SJSA1 (cell line): ENCODE data around the gene IFT122. TPM values are rescaled to one million over a fixed set of nuclear protein-coding genes. Genes with fewer than 3 reads are reported as not detected.

Experiments used
- DNase-seq, 2 experiments: peaks; one replicate each; pipeline ENCODE4 v3.0.0-alpha.2; 2015 to 2020; ENCODE audit warnings: low spot score in 2 of 2, low read depth in 1 of 2
- H3K27ac ChIP-seq: fragments of 250-450 bp; sonication (Bioruptor Pico); 2 replicates; pipeline ENCODE4 v1.5.1; 2020; ENCODE audit warnings: mild to moderate bottlenecking, moderate library complexity
- H3K27me3 ChIP-seq: fragments of 250-450 bp; sonication (Bioruptor Pico); replicated peaks from 2 replicates; pipeline ENCODE4 v1.5.1; 2020; ENCODE audit warnings: mild to moderate bottlenecking, moderate library complexity
- H3K36me3 ChIP-seq: fragments of 250-450 bp; sonication (Bioruptor Pico); 2 replicates; pipeline ENCODE4 v1.5.1; 2020; ENCODE audit warnings: mild to moderate bottlenecking
- H3K4me1 ChIP-seq: fragments of 250-450 bp; sonication (Bioruptor Pico); replicated peaks from 2 replicates; pipeline ENCODE4 v1.6.1; 2021; ENCODE audit warnings: mild to moderate bottlenecking
- H3K4me3 ChIP-seq: fragments of 250-450 bp; sonication (Bioruptor Pico); 2 replicates; pipeline ENCODE4 v1.5.1; 2020; ENCODE audit warnings: mild to moderate bottlenecking
- H3K9me3 ChIP-seq: fragments of 250-450 bp; sonication (Bioruptor Pico); replicated peaks from 2 replicates; pipeline ENCODE4 v1.5.1; 2020; ENCODE audit warnings: mild to moderate bottlenecking
- total RNA-seq: library from RNA; depleted of rRNA; stranded (reverse); fragments of >200 nt; shearing (Covaris generic); gene quantifications from 2 replicates; pipeline ENCODE4 v1.2.3, GENCODE V29; 2014

The IFT122 gene
- total RNA-seq, 1 experiment from 2014 or later, result 13.3 TPM

DNA sequence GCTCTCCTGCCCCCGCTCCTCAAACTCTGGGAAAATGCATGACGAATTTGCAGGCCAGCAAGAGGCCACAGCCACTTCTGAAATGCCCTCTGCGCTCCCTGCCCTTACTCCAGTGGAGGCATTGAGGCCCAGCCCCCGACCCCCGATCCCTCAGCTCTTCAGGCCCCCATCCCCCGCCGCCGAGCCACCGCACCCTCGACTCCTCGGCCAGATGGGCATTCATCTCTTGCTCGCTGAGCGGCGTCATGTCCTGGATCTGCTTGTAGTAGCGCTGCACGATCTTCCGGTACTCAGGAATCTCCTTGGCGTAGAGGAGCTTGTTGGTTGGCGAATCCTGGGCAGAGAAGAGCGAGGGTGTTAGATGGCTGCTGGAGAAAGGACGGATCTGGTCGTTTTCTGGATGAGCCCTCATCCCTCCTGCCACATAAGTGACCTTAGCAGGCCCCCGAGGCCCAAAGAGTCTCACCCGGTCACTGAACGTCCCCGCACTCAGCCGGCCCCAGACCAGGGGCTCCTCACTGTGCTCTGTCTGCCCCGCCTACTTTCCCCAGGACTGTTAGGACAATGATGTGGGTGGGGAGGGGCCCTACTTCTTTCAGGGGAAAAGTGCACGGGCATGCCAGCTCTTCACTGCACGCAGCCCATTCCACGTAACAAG lies 117.0 kb downstream of the IFT122 start:
- Histone ChIP-seq H3K27ac (no peak overlapping the region), H3K9me3 (no peaks in the 10 kb centered on the region), H3K36me3 (peaks cover 61% of the 10 kb centered on the region), H3K4me3 (no peak overlapping the region), H3K4me1 (peaks cover 76% of the 10 kb centered on the region), H3K27me3 (no peaks in the 10 kb centered on the region)
- no peak for DNase-seq

DNA sequence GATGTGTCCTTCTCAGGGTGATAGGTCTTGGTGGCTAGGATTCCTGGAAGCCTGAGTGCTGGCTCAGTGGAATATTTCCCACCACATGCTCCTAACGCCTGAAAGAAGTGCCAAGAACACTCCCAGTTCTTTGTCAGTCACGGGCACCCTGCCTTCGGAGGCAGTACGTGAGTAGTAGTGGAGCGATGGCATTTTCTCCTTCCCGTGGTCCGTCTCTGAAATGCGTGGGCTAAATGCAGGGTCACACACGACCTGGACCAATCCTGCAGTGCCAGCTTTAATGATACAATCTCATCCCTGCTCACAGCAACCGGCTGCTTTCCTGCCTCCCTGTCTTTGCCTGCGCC lies 117.5 kb downstream of the IFT122 start:
- peaks cover 66% of the 10 kb centered on the region for H3K36me3 ChIP-seq
- no peak for DNase-seq
- H3K4me3 ChIP-seq, result no peak overlapping the region
- no peaks in the 10 kb centered on the region for H3K9me3 ChIP-seq
- peaks cover 81% of the 10 kb centered on the region for H3K4me1 ChIP-seq
- no peak overlapping the region for H3K27ac ChIP-seq
- no peaks in the 10 kb centered on the region for H3K27me3 ChIP-seq

DNA sequence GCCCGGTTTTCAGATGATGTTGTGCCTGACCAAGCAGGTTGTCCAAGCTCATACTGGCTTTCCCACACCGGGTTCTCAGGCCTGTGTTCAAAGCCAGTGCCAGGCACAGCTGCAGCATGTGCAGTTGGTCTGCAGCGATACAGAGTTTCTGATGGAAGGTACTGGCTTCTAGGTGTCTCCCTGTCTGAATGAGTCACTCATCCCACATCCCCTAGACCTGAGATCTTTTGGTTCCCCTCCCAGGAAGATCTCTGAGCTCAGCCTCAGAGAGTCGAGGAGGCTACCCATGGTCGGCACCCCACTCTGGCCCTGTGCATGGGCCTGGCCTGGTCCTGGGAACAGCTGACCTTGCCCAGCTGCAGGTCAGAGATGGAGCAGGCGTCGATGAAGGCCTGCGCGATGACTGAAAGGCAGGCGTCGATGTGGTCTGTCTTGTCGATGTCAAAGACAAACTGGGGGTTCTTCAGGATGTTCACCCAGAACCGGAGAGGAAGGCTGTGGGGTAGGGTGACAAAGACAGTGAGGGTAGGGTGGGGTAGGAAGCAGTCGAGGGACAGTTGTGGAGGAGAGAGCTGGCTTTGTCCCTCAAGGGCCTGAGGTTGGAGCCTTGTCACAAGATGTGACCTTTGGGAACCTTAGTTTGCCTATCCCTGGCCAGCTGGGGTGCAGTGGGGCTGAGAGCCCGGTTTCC lies 118.2 kb downstream of the IFT122 start:
- peaks cover 73% of the 10 kb centered on the region for H3K36me3 ChIP-seq
- peak overlapping the region; percentile 22; the same call in 1 of the 2 replicates for H3K27ac ChIP-seq
- H3K4me3 ChIP-seq, result no peak overlapping the region
- DNase-seq, result no peak
- H3K4me1 ChIP-seq, result peaks cover 82% of the 10 kb centered on the region
- H3K9me3 ChIP-seq, result no peaks in the 10 kb centered on the region
- H3K27me3 ChIP-seq, result no peaks in the 10 kb centered on the region

DNA sequence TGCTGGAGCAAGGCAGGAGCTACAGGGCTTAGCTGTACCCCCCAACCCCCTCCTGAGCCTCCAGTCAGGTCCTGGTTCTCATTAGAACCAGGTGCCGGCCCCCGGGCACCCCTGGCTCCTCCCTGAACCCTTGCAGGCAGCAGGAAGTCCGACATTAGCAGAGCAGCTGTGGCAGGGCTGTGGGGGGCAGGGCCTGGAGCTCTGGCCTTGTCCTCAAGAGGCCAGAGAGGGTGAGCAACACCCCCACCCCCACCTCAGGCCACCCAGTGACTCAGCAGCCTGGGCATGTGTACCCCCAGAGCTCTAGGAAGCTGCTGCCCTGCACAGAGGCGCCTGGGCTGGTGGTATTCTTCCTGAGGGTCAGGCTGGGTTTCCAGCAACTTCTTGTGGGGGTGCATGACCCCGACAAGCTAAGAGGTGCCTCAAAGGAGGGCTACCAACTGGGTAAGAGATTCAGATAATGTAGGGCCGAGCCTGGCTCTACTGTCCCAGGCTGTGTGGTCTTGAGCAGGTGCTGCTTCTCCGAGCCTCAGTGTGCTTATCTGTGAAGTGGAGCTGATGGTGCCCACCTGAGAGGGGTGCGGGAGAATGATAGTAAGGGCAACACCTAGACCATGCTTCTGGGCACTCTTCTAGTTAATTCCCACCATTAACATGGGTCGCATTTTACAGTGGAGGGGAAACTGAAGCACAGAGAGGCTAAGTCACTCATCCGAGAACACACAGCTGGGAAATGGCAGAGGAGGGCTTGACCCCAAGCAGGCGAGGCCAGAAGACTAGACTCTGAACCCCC lies 118.9 kb downstream of the IFT122 start:
- peaks cover 77% of the 10 kb centered on the region for H3K36me3 ChIP-seq
- peak; percentile 83 to 90 for DNase-seq
- no peak overlapping the region for H3K4me3 ChIP-seq
- peak overlapping the region; percentile 39 for H3K27ac ChIP-seq
- peaks cover 81% of the 10 kb centered on the region for H3K4me1 ChIP-seq
- no peaks in the 10 kb centered on the region for H3K27me3 ChIP-seq
- H3K9me3 ChIP-seq, result no peaks in the 10 kb centered on the region

DNA sequence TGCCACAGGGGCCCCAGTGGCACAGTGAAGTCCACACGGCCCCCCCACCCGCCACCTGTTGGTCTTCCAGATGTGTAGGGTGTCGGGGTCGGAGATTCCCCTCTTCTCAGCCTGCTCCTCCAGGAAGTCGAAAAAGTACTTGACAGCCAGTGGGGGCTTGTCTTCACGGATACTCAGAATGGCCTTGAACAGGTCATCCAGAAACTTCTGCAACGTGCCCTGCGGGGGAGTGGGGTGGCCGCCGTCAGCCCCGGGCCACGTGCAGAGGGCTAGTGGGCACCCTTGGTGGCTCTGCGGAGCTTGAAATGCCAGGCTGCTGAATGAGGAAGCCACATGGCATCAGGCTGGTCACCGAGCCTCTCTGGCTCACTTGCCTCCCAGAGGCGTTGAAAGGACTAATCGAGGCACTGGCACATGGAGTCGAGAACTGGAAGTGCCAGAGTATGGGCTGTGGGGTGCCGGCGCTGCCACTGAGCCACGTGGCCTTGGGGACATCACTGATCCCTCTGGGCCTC lies 119.6 kb downstream of the IFT122 start:
- H3K4me1 ChIP-seq, result peaks cover 74% of the 10 kb centered on the region
- H3K9me3 ChIP-seq, result no peaks in the 10 kb centered on the region
- peak overlapping the region; percentile 39 for H3K27ac ChIP-seq
- H3K36me3 ChIP-seq, result peaks cover 79% of the 10 kb centered on the region
- peak in 1 of 2 experiments; percentile 12 for DNase-seq
- H3K27me3 ChIP-seq, result no peaks in the 10 kb centered on the region
- H3K4me3 ChIP-seq, result peak overlapping the region; percentile 28

DNA sequence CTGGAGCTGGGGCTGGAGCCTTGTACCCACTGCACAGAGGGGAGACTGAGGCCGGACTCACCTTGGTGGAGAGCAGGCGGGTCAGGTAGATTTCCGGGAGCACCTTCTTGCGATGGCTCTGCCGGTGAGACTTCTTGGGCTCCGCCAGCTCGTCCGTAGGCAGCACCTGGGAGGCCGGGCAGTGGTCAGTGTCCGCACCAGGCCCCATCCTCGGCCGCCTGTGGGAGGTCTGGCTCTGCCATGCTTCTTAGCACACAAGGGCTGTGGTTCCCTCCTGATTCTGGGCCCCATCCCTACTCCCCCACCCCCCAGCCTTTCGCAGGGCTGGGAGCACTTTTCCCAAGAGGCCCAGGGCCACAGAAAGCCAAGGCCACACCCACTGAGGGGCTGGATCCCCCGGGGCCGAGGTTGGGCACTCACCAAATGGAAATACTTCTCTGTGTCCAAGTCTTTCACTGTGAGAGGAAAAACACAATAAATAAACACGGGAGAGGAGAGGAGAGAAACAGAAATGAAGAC lies 120.3 kb downstream of the IFT122 start:
- Histone ChIP-seq H3K4me1 (peaks cover 67% of the 10 kb centered on the region), H3K27me3 (no peaks in the 10 kb centered on the region), H3K4me3 (peak overlapping the region; percentile 28), H3K9me3 (no peaks in the 10 kb centered on the region), H3K27ac (peak overlapping the region; percentile 55), H3K36me3 (peaks cover 82% of the 10 kb centered on the region)
- peak; percentile 88 to 92 for DNase-seq

DNA sequence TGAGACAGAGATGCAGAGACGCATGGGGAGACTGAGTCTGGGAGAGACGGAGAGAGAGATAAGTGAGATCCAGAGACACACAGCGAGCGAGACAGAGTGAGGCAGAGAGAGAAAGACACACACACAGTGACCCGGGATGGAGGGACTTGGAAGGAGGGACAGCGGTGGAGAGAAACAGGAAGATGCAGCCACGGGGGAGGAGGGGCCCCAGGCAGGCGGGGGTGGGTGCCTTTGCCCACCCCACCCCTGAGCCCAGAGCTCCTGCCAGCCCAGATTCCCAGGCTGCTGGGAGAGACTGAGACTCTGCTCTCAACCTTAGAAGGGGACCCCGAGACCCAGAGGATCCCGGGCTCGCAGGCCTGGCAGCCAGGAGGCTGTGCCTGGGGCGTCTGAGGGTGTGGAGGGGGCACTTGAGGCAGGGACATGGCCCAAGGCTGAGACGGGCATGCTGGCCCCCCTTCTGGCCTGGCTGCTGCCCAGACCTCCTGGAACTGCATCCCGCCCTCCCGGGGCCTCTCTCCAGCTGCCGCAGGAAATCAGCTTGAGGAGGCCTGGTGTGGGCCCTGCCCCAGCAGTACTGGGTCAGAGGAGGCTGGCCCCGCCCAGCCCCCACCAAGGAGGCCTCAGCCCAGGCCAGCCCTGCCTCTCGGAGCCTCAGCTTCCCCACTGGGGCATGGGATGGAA lies 121.0 kb downstream of the IFT122 start:
- H3K9me3 ChIP-seq, result no peaks in the 10 kb centered on the region
- peaks cover 82% of the 10 kb centered on the region for H3K36me3 ChIP-seq
- no peaks in the 10 kb centered on the region for H3K27me3 ChIP-seq
- peak overlapping the region; percentile 28; the same call in 1 of the 2 replicates for H3K4me3 ChIP-seq
- peaks cover 60% of the 10 kb centered on the region for H3K4me1 ChIP-seq
- peak overlapping the region; percentile 55 for H3K27ac ChIP-seq
- peak; percentile 87 to 88 for DNase-seq

DNA sequence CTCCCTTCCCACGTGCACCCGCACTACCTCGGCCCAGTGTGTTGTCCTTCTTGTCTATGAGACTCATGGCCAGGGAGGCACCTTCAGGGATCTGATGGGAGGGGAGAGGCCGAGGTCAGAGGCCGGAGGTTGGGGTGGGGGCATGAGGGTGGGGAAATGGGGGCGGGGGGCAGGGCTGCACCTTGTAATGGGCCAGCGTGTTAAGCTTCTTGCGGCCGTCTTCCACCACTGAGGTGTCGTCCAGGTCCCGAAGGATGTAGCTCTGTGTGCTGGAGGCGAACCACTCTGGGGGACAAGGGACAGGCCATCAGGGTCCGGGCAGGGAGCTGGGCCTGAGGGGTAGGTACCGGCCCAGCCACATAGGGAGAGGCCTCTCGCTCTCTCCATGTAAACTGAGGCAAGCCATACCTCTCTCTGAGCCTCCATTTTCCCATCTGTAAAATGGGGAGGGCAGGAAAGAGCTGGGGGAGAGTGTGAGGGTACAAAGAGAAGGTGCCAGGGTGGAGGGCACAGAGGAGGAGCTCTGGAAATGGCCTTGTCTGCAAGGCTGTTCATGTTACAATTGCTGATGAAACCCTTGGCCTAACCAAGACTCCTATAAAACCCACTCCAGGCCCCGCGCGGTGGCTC lies 121.7 kb downstream of the IFT122 start:
- Histone ChIP-seq H3K27me3 (no peaks in the 10 kb centered on the region), H3K36me3 (peaks cover 82% of the 10 kb centered on the region), H3K4me3 (no peak overlapping the region), H3K27ac (peak overlapping the region; percentile 55), H3K4me1 (peaks cover 54% of the 10 kb centered on the region), H3K9me3 (no peaks in the 10 kb centered on the region)
- DNase-seq, result no peak

DNA sequence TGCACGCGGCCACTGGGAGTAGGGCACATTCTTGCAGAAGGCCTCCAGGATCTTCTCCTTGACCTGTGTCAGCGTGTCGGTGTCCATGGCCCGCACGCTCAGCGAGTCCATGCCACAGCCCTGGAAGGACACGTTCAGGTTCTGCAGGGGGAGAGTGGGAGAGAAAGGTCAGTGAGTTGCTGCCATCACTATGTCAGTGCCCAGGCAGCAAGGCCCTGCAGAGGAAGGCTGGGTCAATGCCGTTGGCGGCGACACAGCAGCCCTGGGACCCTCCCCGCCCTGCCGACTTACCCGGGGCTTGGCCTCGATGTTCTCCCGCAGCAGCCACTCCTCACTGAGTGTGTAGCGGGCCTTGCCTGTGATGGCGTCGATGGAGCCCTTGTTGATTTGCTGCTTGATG lies 122.8 kb downstream of the IFT122 start:
- Histone ChIP-seq H3K4me3 (no peak overlapping the region), H3K27me3 (no peaks in the 10 kb centered on the region), H3K4me1 (peaks cover 49% of the 10 kb centered on the region), H3K27ac (no peak overlapping the region), H3K36me3 (peaks cover 81% of the 10 kb centered on the region), H3K9me3 (no peaks in the 10 kb centered on the region)
- DNase-seq, result no peak

DNA sequence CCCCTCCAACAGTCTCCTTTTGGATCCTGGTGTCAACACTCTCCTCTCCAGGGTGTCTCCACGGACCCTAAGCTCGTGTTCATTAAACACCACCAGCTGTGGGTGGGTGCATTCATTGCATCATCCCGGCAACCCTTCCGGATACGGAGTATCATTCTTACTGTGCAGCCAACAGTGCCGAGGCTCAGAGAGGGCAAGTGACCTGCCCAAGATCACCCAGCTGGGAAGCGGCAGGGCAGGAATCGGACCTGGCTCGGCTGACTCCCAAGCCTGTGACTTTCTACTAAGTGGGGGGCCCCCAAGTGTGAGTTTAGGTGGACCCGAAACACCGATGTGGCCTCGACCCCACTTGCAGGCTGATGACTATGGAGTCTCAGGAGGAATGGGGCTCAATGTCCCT lies 123.3 kb downstream of the IFT122 start:
- H3K9me3 ChIP-seq, result no peaks in the 10 kb centered on the region
- DNase-seq, result no peak
- H3K27me3 ChIP-seq, result no peaks in the 10 kb centered on the region
- no peak overlapping the region for H3K27ac ChIP-seq
- H3K4me1 ChIP-seq, result peaks cover 44% of the 10 kb centered on the region
- peaks cover 76% of the 10 kb centered on the region for H3K36me3 ChIP-seq
- no peak overlapping the region for H3K4me3 ChIP-seq

DNA sequence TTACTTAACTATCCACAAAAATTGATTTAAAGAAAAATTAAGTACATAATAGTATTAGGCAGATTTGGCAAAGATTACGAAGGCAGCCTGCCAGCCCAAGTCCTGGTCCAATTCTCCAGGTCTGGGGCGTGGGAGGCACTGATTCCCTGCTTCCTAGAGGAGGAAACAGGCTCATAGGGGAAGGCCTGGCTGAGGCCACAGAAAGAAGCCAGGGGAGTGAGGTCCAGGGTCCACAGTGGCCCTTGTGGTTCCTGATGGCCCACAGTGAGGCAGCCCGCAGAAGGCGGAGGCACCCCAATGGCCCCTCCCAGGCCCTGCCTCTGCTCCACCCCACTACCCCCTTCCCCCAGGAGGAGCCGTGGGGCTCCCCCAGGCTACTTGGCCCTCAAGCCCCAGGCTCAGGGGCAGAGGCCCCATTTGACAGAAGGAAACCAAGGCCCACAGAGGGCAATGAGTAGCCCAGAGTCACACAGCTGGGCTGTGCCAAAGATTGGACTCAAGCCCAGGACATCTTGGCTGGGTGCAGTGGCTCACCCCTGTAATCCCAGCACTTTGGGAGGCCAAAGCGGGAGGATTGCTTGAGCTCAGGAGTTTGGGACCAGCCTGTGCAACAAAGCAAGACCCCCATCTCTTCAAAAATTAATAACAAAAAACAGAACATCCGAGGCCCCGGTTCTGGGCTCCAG lies 124.0 kb downstream of the IFT122 start:
- no peak overlapping the region for H3K27ac ChIP-seq
- peaks cover 75% of the 10 kb centered on the region for H3K36me3 ChIP-seq
- peaks cover 37% of the 10 kb centered on the region for H3K4me1 ChIP-seq

DNA sequence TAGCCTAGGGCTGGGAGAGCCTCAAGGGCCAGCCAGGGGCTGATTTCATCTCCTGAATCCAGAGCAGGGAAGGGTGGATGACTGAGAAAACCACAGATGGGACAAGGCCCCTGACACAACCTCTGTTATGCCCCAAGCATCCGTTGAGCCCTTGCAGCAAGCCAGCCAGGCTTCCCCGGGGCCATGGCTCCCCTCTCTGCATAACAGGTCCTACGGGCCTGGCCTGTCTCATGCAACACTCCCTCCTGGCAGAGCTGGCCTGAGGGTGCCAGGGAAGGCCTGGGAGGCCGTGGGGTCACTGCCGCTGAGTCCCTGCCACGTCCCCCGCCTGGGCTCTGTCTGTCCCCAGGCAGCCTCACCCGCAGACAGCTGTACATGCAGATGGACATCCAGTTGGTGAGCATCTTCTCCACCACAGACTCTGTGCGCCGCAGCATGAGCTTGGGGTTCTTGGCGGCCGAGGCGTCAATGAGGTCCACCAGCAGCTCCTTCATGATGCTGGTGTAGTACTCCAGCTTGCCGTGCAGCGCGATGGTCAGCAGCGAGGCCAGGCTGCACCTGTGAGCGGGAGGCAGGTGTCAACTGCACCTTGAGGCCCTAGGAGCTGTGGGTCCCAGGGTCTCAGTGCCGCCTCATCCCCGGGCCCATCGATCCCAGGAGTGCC lies 125.1 kb downstream of the IFT122 start:
- no peaks in the 10 kb centered on the region for H3K27me3 ChIP-seq
- H3K36me3 ChIP-seq, result peaks cover 74% of the 10 kb centered on the region
- peaks cover 26% of the 10 kb centered on the region for H3K4me1 ChIP-seq
- H3K4me3 ChIP-seq, result no peak overlapping the region
- no peaks in the 10 kb centered on the region for H3K9me3 ChIP-seq
- no peak overlapping the region for H3K27ac ChIP-seq
- DNase-seq, result no peak

More for the DNA sequence above, 124.0 kb downstream of the IFT122 start:
- Histone ChIP-seq H3K4me3 (no peak overlapping the region), H3K27me3 (no peaks in the 10 kb centered on the region), H3K9me3 (no peaks in the 10 kb centered on the region)
- DNase-seq, result no peak
